ENCODE results near the gene CA9. TPM values are rescaled to one million over a fixed set of nuclear protein-coding genes. Genes with fewer than 3 reads are reported as not detected.

CA9 gene
- polyA plus RNA-seq, 3 donors = not detected

DNA sequence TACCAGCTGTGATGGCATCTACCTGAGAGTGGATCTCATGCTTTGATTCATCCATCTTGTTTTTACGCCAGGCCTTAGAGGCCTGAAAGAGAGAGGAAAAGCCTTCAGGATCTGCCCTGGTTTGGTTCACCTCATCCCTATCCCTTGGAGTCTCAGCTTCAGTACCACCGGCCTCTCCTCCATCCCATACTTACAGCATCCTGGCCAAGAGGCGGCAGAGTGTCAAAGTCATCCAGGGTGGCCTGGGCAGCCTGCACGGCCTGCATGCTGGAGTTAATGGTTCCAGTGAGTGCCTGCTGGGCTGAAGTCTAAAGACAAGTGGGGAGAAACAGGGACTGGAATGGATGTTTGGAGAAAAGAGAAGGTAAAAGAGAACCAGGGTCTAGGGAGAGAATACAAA lies 45.8 kb downstream of the CA9 start:
- WGBS (ENCODE audit: insufficient coverage) = 97% methylated on average over 3 of the region's 4 CpGs
- intact Hi-C loops (cut with micrococcal nuclease) = no loop called here
- Mint-ChIP-seq H3K4me1 (no peaks in the 10 kb centered on the region), H3K9me3 (no peaks in the 10 kb centered on the region), H3K27me3 (ENCODE audit: low read depth in 3 of 3) (peaks cover 0 to 1% (median 0%) of the 10 kb centered on the region in 3 donors), H3K36me3 (peaks cover 0 to 97% of the 10 kb centered on the region in 2 donors), H3K4me3 (no peak overlapping the region), H3K27ac (peak overlapping the region in 3 of 7 donors; percentile 17 to 86 (median 37))
- H3K4me1 ChIP-seq (ENCODE audit: control insufficient read depth in 1 of 2, insufficient read depth in 2 of 2, low read length in 2 of 2) = no peaks in the 10 kb centered on the region
- no peaks in the 10 kb centered on the region for H3K9me3 ChIP-seq (replicated peaks in 1 of 2; ENCODE audit: control insufficient read depth in 1 of 2, insufficient read depth in 1 of 2, low read length in 2 of 2)
- peaks cover 22% of the 10 kb centered on the region for H3K79me2 ChIP-seq (ENCODE audit: insufficient read depth, low read length)
- DNase-seq = no peak
- H3K27me3 ChIP-seq (ENCODE audit: control insufficient read depth in 2 of 2, insufficient read depth in 2 of 2, low read length in 2 of 2) = no peaks in the 10 kb centered on the region
- peak overlapping the region in 1 of 2 donors; percentile 50 for H3K27ac ChIP-seq (ENCODE audit: low read depth in 1 of 2, low read length in 2 of 2)
- H3K9ac ChIP-seq (ENCODE audit: insufficient read depth, low read length, poor library complexity, severe bottlenecking) = no peak overlapping the region
- H3K4me2 ChIP-seq (replicated peaks; ENCODE audit: extremely low read depth, low read length, poor library complexity, severe bottlenecking) = no peak overlapping the region
- peaks cover 100% of the 10 kb centered on the region in 2 donors for H3K36me3 ChIP-seq (replicated peaks in 1 of 2; ENCODE audit: control insufficient read depth in 1 of 2, insufficient read depth in 2 of 2, low read length in 2 of 2)
- no peak overlapping the region for H3K4me3 ChIP-seq (replicated peaks in 1 of 3; ENCODE audit: low read depth in 2 of 3, low read length in 3 of 3)
- TF ChIP-seq, protein P1, sequence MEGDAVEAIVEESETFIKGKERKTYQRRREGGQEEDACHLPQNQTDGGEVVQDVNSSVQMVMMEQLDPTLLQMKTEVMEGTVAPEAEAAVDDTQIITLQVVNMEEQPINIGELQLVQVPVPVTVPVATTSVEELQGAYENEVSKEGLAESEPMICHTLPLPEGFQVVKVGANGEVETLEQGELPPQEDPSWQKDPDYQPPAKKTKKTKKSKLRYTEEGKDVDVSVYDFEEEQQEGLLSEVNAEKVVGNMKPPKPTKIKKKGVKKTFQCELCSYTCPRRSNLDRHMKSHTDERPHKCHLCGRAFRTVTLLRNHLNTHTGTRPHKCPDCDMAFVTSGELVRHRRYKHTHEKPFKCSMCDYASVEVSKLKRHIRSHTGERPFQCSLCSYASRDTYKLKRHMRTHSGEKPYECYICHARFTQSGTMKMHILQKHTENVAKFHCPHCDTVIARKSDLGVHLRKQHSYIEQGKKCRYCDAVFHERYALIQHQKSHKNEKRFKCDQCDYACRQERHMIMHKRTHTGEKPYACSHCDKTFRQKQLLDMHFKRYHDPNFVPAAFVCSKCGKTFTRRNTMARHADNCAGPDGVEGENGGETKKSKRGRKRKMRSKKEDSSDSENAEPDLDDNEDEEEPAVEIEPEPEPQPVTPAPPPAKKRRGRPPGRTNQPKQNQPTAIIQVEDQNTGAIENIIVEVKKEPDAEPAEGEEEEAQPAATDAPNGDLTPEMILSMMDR (IDR thresholded peaks at IDR 0.05) = no peak
- H4K20me1 ChIP-seq (ENCODE audit: insufficient read depth, low read length) = peaks cover 100% of the 10 kb centered on the region
- H2AFZ ChIP-seq (ENCODE audit: insufficient read depth, low read depth, low read length, poor library complexity, severe bottlenecking) = no peak overlapping the region

DNA sequence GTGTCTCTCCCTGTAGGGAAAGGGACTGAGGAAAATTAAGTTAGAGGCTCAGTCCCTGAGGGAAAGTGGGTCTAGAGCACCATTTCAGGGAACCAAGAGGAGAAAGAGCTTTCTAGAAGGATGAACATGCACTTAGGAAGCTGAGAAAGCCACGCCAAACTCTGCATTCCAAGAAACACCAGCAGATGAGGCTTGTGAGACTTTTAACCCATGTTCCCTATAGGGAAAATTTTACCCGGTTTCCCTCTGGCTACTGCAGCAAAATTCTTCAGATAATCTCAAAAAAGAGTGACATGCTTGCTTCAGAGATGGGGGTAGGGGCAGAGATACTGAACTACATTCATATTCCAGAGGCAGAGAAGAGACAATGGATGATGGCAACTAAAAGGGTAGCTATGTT lies 49.7 kb downstream of the CA9 start:
- H3K27ac Mint-ChIP-seq = no peak overlapping the region
- H3K4me3 Mint-ChIP-seq = no peak overlapping the region
- Histone ChIP-seq H3K9ac (ENCODE audit: insufficient read depth, low read length, poor library complexity, severe bottlenecking) (no peak overlapping the region), H3K36me3 (replicated peaks in 1 of 2; ENCODE audit: control insufficient read depth in 1 of 2, insufficient read depth in 2 of 2, low read length in 2 of 2) (peaks cover 79 to 97% of the 10 kb centered on the region in 2 donors), H4K20me1 (ENCODE audit: insufficient read depth, low read length) (peaks cover 100% of the 10 kb centered on the region), H3K79me2 (ENCODE audit: insufficient read depth, low read length) (peaks cover 54% of the 10 kb centered on the region), H3K4me1 (ENCODE audit: control insufficient read depth in 1 of 2, insufficient read depth in 2 of 2, low read length in 2 of 2) (peaks cover 16 to 20% of the 10 kb centered on the region in 2 donors), H3K27me3 (ENCODE audit: control insufficient read depth in 2 of 2, insufficient read depth in 2 of 2, low read length in 2 of 2) (no peaks in the 10 kb centered on the region), H3K27ac (ENCODE audit: low read depth in 1 of 2, low read length in 2 of 2) (no peak overlapping the region), H3K4me3 (replicated peaks in 1 of 3; ENCODE audit: low read depth in 2 of 3, low read length in 3 of 3) (no peak overlapping the region), H3K4me2 (replicated peaks; ENCODE audit: extremely low read depth, low read length, poor library complexity, severe bottlenecking) (no peak overlapping the region), H2AFZ (ENCODE audit: insufficient read depth, low read depth, low read length, poor library complexity, severe bottlenecking) (no peak overlapping the region), H3K9me3 (replicated peaks in 1 of 2; ENCODE audit: control insufficient read depth in 1 of 2, insufficient read depth in 1 of 2, low read length in 2 of 2) (no peaks in the 10 kb centered on the region)
- peaks cover 0 to 1% (median 0%) of the 10 kb centered on the region in 3 donors for H3K27me3 Mint-ChIP-seq (ENCODE audit: low read depth in 3 of 3)
- DNase-seq = no peak
- TF ChIP-seq, protein P1 (IDR thresholded peaks at IDR 0.05) = no peak
- no peaks in the 10 kb centered on the region for H3K9me3 Mint-ChIP-seq
- no CpG with 5 or more reads among the region's 2 CpGs for WGBS (ENCODE audit: insufficient coverage)
- no peaks in the 10 kb centered on the region for H3K4me1 Mint-ChIP-seq
- intact Hi-C loops (cut with micrococcal nuclease) = loop anchor here in 1 of 2 donors (10.0 kb wide), 1 partner anchor 119 kb away; the partner anchor contains the start of gene TESK1
- H3K36me3 Mint-ChIP-seq = peaks cover 14 to 84% of the 10 kb centered on the region in 2 donors

All from CD14-positive monocyte (primary cell).